ENCODE data around the gene RHBDF1.

Gene RHBDF1

DNA sequence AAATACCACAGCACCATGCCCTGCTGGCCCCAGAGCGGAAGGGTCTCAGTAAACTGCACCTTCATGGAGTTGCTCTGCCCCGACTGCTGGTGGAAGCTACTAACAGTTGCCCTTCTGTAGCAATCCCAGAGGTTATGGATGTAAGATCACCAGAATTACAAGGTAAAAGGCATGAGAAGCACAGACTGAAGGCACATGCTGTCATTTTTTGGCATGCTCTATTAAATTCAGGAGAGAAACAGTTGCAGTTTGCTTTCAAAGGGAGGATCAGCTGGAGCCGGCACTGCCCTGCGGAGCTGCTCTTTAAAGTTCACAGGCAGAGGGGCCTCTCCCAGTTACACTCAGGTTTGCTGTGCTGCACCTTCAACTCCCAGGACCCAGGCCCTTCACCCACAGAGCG is 46.9 kb upstream of the RHBDF1 start:
- no peak overlapping the region for H3K27ac ChIP-seq (replicated peaks)
- TF ChIP-seq, protein P1, sequence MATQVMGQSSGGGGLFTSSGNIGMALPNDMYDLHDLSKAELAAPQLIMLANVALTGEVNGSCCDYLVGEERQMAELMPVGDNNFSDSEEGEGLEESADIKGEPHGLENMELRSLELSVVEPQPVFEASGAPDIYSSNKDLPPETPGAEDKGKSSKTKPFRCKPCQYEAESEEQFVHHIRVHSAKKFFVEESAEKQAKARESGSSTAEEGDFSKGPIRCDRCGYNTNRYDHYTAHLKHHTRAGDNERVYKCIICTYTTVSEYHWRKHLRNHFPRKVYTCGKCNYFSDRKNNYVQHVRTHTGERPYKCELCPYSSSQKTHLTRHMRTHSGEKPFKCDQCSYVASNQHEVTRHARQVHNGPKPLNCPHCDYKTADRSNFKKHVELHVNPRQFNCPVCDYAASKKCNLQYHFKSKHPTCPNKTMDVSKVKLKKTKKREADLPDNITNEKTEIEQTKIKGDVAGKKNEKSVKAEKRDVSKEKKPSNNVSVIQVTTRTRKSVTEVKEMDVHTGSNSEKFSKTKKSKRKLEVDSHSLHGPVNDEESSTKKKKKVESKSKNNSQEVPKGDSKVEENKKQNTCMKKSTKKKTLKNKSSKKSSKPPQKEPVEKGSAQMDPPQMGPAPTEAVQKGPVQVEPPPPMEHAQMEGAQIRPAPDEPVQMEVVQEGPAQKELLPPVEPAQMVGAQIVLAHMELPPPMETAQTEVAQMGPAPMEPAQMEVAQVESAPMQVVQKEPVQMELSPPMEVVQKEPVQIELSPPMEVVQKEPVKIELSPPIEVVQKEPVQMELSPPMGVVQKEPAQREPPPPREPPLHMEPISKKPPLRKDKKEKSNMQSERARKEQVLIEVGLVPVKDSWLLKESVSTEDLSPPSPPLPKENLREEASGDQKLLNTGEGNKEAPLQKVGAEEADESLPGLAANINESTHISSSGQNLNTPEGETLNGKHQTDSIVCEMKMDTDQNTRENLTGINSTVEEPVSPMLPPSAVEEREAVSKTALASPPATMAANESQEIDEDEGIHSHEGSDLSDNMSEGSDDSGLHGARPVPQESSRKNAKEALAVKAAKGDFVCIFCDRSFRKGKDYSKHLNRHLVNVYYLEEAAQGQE (IDR thresholded peaks at IDR 0.05; ENCODE audit: insufficient replicate concordance, low read depth) = no peak
- TF ChIP-seq, protein P2, sequence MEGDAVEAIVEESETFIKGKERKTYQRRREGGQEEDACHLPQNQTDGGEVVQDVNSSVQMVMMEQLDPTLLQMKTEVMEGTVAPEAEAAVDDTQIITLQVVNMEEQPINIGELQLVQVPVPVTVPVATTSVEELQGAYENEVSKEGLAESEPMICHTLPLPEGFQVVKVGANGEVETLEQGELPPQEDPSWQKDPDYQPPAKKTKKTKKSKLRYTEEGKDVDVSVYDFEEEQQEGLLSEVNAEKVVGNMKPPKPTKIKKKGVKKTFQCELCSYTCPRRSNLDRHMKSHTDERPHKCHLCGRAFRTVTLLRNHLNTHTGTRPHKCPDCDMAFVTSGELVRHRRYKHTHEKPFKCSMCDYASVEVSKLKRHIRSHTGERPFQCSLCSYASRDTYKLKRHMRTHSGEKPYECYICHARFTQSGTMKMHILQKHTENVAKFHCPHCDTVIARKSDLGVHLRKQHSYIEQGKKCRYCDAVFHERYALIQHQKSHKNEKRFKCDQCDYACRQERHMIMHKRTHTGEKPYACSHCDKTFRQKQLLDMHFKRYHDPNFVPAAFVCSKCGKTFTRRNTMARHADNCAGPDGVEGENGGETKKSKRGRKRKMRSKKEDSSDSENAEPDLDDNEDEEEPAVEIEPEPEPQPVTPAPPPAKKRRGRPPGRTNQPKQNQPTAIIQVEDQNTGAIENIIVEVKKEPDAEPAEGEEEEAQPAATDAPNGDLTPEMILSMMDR (IDR thresholded peaks at IDR 0.05; ENCODE audit: insufficient read depth, low read length) = no peak
- TF ChIP-seq SPI1 (IDR thresholded peaks at IDR 0.05; ENCODE audit: borderline replicate concordance, low read depth) = no peak
- no peak for TF ChIP-seq POLR2AphosphoS5 (IDR thresholded peaks at IDR 0.05; ENCODE audit: low read depth)
- TF ChIP-seq GABPA (IDR thresholded peaks at IDR 0.05; ENCODE audit: low read depth) = no peak
- H3K27me3 ChIP-seq (ENCODE audit: insufficient read depth, poor library complexity, severe bottlenecking) = no peaks in the 10 kb centered on the region
- no peak for DNase-seq (ENCODE audit: low read depth in 1 of 2, low spot score in 1 of 2)
- H3K4me3 ChIP-seq (replicated peaks; ENCODE audit: insufficient read depth, low read length) = no peak overlapping the region

DNA sequence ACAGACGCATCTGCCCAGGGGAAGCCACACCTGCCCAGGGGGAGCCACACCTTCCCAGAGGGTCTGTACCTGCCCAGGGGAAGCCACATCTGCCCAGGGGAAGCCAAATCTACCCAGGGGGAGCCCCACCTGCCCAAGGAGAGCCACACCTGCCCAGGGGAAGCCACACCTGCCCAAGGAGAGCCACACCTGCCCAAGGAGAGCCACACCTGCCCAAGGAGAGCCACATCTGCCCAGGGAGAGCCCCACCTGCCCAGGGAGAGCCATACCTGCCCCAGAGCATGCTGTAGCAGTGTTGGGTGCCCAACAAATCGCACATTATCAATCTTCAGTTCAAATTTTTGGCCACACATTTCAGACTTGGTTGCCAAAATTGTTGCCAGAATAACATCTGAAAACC is 46.4 kb upstream of the RHBDF1 start:
- Histone ChIP-seq H3K4me3 (replicated peaks; ENCODE audit: insufficient read depth, low read length) (no peak overlapping the region), H3K27me3 (ENCODE audit: insufficient read depth, poor library complexity, severe bottlenecking) (no peaks in the 10 kb centered on the region), H3K27ac (replicated peaks) (no peak overlapping the region)
- no peak for DNase-seq (ENCODE audit: low read depth in 1 of 2, low spot score in 1 of 2)
- no peak for TF ChIP-seq GABPA (IDR thresholded peaks at IDR 0.05; ENCODE audit: low read depth)
- TF ChIP-seq, protein P2 (IDR thresholded peaks at IDR 0.05; ENCODE audit: insufficient read depth, low read length) = no peak
- TF ChIP-seq POLR2AphosphoS5 (IDR thresholded peaks at IDR 0.05; ENCODE audit: low read depth) = no peak
- TF ChIP-seq, protein P1 (IDR thresholded peaks at IDR 0.05; ENCODE audit: insufficient replicate concordance, low read depth) = no peak
- TF ChIP-seq SPI1 (IDR thresholded peaks at IDR 0.05; ENCODE audit: borderline replicate concordance, low read depth) = no peak

DNA sequence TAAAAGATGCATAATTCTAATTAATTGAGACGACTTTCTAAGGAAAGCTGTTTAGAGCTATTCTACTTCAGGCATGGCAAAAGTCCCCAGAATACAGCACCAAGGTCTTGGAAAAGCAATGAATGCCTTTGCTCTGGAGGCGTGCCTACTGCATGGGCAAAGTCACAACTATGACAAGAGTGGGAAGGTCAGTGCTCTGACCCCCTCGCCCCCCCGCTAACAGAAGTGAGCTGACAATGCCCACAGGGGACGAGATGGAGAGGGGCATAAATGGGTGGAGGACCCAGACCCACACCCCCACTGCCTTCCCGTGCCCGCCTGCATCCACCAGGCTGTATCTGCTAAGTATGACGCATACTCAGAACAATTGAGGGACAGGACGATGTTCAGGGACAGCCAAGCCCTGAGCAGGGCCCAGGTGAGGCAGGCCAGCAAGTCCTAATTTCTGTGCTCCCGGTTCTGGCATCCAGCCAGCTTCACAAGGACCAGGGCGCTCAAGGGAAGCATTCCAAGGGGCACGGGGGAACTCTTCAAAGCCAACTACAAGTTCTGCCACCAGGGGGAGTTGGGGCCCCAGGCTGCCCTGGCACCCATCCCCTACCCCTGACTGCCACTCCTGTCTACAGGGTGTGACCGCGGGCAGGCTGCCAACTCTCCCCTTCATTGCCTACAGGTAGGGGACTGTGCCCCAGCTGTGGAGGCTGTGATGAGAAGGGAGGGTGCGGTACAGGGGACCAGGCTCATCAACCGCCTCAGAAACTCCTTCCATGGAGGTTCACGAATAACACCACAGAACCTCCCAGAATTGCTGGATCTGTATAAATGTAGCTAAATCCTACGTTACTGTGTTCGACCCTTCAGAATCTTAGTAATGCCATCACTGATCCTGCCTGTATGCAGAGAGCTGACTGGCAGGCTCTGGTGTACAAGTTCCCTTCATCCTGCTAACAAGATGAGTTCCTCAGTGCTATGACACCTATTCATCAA is 45.2 kb upstream of the RHBDF1 start:
- DNase-seq (ENCODE audit: low read depth in 1 of 2, low spot score in 1 of 2) = peak; percentile 40 to 60
- TF ChIP-seq, protein P2 (IDR thresholded peaks at IDR 0.05; ENCODE audit: insufficient read depth, low read length) = peak; percentile 53
- no peak for TF ChIP-seq GABPA (IDR thresholded peaks at IDR 0.05; ENCODE audit: low read depth)
- no peak for TF ChIP-seq POLR2AphosphoS5 (IDR thresholded peaks at IDR 0.05; ENCODE audit: low read depth)
- TF ChIP-seq SPI1 (IDR thresholded peaks at IDR 0.05; ENCODE audit: borderline replicate concordance, low read depth) = no peak
- Histone ChIP-seq H3K27ac (replicated peaks) (no peak overlapping the region), H3K4me3 (replicated peaks; ENCODE audit: insufficient read depth, low read length) (no peak overlapping the region), H3K27me3 (ENCODE audit: insufficient read depth, poor library complexity, severe bottlenecking) (no peaks in the 10 kb centered on the region)
